HG02798 (cell line): ENCODE results near the gene TUBA4A.
A peak's percentile ranks its signal among the peaks of the same experiment; 100 is the strongest.
"Not testable (repeated sequence)": the region's sequence is repeated elsewhere in the genome, so short reads cannot be mapped to it uniquely, and the experiment has no call there.

ENCODE experiments used
- ATAC-seq: cut with Tn5 transposase; IDR thresholded peaks from one replicate; pipeline ENCODE4 v1.9.1; 2021; ENCODE audit warnings: mild to moderate bottlenecking; ENCODE audit not compliant: unreplicated experiment, poor library complexity

Gene TUBA4A

DNA sequence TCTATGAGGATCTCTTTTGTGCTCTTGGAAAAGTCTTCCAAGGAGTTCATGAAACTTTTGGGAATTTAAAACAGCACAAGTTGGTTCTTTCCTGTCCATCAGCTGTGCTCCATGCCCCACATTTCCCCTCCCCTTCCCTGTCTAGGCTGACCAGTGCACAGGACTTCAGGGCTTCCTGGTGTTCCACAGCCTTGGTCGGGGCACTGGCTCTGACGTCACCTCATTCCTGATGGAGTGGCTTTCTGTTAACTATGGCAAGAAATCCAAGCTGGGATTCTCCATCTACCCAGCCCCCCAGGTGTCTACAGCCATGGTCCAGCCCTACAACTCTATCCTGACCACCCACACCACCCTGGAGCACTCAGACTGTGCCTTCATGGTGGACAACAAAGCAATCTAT is 17.3 kb upstream of the TUBA4A start:
- ATAC-seq, result no peak

DNA sequence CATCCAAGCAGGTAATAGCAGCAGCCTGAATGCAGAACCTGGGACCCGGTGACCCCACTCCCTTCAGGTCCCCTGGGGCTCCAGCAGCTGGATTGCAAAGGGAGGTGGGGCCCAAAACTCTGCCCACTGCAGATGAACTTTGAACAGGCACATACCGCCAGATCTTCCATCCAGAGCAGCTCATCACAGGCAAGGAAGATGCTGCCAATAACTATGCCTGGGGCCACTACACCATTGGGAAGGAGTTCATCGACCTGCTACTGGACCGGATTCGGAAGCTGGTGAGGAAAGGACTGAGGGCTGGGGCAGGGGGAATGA is 16.3 kb upstream of the TUBA4A start:
- no peak for ATAC-seq

DNA sequence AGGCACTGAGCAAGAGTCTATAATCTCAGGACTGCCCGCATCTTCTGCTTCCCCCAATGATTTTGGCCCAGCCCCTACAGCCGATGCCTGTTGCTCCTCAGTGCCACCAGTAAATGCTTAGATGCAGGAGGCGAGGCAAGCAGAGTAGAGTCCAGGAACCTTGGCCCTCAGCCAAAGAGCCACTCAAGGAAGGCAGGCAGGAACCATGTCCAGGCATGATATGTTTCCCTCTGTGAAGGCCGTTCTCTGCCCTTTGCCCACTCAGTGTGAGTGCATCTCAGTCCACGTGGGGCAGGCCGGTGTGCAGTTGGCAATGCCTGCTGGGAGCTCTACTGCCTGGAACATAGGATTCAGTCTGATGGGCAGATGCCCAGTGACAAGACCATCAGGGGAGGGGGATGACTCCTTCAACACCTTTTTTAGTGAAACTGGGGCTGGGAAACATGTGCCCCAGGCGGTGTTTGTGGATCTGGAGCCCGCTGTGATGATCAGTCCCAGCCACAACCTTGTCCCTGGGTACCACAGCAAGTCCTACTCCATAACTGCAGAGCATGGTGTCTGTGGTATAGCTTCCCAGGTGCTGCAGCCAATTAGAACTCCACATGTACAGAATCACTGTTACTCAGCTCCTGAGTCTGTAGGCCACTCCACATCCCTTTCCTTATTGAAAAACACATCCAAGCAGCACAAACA is 15.8 kb upstream of the TUBA4A start:
- ATAC-seq, result no peak

DNA sequence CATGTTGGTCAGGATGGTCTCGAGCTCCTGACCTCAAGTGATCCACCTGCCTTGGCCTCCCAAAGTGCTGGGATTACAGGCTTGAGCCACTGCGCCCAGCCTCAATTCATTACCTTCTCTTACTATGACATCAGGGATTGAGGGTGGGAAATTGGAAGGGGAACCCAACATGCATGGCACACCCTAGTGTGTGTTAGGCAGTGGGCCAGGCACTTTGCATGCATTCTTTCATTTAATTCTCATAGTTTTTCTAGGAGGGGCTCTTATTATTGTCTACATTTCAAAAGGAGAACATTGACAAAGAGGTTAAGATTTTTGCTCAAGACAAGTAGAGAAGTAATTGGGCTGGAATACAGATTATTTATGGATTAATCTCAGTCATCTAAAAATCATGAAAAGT is 14.6 kb upstream of the TUBA4A start:
- ATAC-seq, result no peak

DNA sequence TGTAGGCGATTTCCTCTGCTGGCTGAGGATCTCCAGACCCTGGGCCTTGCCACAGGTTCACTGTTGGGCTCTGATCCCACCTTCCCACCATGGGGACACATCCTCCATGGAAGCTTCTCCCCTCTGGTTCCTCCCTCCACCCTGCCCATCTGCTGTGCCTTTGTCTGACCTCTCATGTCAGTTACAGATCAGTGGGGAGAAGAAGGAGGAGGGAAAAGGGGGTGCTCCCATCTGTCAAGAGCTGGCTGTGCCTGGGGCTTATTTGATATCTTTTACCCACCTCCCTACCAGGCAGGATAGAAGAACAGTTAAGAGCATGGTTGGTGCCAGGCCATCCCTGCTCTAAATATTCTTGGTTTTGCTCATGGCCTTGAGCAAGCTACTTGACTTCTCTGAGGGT is 13.2 kb upstream of the TUBA4A start:
- ATAC-seq, result no peak

DNA sequence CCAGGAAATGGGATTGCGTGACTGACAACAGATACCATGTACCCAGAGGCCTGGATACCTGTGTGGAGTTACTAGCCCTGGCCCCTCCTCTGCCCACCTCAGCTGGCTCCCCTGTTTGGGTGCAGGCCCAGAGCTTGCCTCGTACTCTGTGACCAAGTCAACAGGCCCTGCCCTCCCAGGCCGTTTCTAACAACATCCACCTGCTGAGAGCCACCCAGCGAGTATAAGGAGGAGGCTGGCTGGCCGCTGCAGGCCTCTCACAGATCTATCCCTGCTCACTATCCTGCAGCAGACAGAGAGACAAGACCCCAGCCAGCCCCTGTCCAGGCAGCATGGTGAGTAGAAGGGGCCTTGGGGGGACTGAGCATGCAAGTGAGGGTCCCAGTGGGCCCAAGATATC is 12.5 kb upstream of the TUBA4A start:
- ATAC-seq, result no peak

DNA sequence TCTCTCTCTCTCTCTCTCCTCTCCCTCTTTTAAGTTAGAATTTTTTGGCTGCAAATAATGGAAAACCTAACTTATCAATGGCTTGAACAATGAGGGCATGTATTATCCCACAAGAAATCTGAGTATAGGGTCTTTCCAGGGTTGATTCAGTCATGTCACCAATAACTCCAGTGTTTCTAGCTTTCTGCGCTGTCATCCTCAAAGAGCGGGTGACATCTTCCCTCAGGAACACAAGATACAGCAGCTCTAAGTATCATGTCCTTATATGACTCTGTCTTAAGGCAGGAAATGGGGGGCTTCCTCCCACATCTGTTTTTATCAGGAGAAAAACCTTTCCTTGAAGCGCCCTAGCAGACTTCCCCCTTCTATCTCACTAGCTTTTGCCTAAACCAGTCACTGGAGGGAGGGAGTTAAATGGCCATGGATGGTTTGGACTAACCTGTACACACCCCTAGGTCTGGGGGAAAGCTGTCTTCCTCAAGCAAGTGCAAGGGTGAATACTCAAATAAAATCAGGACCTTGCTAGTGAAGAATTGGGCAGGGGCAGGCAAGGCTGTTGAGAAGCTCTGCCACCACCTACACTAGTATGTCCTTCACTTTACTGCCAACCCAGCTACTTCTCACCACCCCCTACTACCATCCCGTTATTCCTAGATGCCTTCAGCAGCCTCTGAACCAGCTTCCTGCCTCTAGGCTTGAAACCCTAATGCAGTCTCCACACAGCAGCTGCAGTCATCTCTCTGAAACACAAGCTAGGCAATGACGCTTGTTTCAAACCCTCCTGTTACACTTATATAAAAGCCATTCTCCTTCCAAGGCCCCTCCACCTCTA is 7.5 kb upstream of the TUBA4A start:
- ATAC-seq, result no peak

DNA sequence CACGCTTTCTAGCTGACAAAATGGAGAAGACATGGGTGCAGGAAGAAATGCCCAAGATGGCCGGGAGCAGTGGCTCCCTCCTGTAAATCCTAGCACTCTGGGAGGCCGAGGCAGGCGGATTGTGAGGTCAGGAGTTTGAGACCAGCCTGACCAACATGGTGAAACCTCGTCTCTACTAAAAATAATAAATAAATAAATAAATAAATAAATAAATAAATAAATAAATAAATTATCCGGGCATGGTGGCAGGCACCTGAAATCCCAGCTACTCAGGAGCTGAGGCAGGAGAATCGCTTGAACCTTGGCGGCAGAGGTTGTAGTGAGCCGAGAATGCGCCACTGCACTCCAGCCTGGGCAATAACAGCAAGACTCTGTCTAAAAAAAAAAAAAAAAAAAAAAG is 5.2 kb upstream of the TUBA4A start:
- not testable (repeated sequence) for ATAC-seq

DNA sequence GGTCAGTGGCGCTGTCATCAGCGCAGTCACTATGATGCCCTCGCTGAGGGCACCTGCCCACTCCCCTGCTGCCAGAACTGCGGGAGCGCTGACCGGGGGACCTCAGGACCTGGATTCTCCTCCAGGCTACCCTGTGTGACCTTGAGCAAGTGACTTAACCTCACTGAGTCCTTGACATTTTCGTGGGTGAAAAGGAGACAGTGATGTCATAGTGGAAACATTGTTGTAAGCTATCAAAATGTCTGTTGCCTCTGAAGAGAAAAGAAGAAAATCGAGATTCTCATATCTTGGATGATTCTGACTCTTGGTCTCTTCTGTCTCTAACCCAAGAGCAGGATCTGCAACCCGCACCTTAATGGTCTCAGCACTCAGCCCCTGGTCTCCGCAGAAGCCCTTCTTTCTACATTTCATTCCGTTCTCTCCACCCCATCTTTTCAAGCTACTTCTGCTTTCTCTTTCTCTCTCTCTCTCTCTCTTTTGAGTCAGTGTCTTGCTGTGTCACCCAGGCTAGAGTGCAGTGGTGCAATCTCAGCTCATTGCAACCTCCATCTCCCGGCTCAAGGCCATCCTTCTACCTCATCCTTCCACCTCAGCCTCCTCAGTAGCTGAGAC is 978 bp upstream of the TUBA4A start:
- ATAC-seq, result peak; percentile 19

DNA sequence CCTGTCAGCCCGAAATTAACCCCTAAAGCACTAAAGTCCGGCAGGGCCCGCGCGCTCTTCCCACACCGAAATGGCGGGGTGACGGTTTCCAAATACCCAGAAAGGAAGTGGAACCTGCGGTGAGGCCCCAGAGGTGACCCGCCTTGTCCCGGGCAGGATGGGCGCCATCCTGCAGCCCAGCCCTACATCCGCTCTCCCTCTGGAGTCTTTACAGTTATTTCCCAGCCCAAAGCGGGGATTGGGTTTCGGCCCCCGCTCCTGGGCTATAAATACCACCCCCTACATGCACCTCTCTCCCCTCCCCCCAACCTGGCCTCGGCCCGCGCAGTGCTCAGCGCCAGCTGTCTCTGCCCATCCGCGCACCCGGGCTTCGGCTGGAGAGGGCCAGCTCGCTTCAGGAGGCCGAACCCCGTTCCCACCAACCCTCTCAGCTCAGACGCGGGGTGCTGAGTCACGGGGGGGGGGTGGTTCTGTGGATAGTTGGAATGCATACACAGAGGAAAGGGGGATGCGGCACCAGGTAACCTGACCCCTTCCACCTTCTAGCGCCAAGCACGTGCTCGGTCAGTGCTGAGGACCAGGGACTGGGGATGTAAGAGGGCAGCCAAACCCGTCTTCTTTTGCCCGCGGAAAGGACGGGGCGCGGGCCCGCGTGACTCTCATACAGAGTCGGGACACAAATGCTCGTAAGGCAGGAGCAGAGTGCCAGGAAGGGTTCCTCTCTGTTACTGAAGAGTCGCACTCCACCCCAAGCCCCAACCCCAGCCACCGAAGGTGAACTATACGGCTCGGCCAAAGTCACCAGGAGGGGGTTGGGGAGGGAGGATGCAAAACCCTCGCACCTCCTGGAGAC is 592 bp downstream of the TUBA4A start, which contains the start of gene TUBA4B:
Gene TUBA4B, plus strand, starts transcription at position 344 of the 853 bp plus-strand sequence. Its CDS starts 165 bp downstream, at position 509.
- peak; percentile 0 for ATAC-seq

DNA sequence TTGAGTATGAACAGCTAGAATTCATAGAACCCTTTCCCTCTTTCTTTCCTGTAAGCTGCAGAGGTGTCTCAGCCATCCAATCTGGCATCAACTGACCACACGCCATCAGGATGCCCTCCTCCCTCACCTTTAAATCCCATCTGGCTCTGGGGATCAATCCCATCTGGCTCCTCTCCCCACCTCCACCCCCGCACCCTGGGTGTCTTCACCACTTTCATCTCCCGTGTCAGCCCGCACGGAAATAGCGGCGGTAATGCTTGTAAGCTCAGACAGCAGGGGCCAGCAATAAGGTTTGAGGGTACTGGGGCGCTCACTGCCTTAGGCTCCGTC is 1.2 kb downstream of the TUBA4A start:
- no peak for ATAC-seq

DNA sequence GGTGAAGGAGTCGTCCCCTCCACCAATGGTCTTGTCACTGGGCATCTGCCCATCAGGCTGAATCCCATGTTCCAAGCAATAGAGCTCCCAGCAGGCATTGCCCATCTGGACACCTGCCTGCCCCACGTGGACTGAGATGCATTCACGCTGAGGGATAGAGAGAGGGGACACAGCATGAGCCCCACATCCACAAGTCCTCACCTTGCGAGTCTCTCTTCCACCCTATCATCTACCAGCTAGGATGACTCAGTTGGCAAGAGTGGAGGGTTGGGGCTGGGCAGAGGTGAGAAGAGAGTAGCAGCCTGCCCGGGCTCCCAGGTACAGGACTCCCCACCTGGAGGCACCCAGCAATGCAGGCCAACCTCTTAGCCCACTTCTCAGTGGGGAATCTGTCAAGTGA is 1.6 kb downstream of the TUBA4A start:
- no peak for ATAC-seq

DNA sequence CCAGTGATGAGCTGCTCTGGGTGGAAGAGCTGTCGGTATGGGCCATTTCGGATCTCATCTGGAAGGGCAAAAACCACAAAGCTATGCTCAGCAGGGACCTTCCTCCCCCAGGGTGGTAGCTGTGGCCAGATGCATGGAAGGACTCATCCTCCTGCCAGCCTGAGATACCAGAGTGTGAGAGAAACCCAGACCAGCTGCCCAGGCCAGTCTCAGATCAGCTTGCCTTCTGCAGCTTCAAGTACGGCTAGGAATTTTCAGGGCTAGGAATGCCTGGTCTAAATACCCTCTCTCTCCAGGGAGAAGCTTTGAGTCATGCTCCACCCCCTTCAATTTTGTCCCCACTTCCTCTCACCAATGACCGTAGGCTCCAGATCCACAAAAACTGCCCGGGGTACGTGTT is 2.1 kb downstream of the TUBA4A start:
- ATAC-seq, result no peak

DNA sequence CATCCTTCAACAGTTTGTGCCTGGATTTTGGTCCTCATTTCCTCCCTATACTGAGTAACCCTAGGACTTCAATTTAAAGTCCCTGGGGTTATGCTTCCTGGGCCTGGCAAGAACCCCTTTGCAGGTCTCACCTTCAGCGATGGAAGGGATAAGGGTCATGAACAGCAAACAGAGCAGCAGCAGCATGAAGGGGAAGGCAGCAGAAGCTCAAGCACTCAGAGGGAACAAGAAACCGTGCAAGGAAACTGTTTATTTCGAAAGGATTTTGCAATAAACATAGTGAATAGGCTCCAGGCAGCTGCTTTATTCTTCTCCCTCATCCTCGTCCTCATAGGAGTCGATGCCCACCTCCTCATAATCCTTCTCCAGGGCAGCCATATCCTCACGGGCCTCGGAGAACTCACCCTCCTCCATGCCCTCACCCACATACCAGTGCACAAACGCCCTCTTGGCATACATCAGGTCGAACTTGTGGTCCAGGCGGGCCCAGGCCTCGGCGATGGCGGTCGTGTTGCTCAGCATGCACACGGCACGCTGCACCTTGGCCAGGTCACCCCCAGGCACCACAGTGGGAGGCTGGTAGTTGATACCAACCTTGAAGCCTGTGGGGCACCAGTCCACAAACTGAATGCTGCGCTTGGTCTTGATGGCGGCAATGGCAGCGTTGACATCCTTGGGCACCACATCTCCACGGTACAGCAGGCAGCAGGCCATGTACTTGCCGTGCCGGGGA is 3.5 kb downstream of the TUBA4A start:
- no peak for ATAC-seq

DNA sequence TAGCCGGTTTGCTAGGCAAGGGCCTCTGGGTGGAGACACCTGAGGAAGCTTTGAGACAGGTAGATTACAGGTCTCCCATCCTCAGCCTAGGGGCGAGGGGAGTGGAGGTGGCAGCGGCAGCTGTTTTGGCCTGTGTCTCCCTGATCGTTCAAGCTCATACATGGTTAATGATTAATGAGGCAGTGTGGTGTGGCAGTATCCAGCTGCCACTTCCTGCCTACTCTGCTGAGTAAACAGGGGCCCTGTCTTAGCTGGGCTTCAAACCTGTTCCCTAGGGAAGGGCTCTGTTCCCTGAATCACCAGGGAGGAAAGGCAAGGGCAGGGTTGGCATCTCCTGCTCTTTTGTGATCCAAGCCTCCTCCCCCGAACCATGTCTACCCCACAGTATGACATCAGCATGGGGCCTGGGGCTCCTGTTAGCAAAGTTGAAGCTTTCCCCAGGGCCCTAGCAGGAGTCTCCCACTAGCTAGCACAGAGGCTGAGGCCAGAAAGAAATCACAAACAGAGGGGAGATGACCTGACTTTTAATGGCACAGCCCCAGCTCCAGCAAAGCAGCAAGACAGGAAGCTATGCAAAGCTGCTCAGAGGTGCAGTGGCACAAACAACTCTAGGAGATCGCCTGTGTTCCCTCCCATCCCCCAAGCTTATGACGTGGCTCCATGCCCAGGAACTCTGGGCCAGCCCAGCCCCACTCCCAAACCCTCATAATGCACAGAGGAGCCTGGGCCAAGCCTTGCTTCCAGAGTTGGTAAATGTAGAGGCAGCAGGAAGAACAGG is 4.3 kb downstream of the TUBA4A start:
- ATAC-seq, result peak; percentile 36

DNA sequence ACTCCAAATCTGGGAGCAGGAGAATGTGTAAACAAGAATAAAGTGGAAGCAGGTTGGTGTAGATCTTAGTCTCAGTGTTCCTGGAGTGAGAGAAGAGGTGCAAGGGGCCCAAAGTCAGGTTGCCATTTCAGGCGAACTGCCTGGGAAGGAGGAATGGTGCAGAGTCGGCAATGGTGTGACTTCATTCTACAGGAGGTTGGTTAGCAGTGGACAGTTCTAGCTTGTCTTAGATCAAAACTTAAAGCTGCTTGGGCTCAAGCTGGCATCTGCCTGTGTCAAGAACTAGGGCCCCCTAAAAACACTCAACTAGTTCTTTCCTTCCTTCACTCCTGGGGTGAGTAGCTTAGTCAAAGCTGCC is 4.9 kb downstream of the TUBA4A start:
- ATAC-seq, result no peak

DNA sequence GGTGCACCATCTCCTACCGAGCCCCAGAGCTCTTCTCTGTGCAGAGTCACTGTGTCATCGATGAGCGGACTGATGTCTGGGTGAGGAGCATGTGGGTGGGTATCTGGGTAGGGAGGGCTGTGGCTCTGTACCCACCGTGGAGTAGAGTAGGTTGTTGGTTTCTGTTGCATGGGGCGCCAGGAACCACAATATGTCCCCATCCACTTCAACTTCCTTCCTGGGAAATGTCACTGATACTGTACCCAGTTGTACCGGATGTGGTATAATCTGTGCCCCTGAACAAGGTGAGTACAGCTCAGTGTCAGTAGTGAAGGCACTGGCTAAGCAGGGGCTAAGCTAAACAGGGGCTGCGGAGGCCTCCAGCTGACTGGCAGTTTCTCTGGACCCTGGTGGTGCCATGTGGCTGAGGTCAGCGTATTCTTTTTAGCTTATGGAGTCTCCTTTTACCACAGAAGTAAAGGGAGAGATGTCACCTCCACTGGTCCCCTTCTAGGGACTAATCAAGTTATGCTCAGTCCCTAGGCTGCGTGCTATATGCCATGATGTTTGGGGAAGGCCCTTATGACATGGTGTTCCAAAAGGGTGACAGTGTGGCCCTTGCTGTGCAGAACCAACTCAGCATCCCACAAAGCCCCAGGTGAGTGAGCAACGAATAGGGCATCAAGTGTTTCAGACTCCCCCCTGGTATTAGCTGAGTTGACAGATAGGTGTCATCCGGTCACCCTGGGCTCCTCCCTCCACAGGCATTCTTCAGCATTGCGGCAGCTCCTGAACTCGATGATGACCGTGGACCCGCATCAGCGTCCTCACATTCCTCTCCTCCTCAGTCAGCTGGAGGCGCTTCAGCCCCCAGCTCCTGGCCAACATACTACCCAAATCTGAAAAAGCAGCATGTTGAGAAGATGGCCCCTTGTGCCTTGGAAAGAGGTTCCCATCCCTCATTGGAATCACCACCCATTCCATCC is 5.8 kb downstream of the TUBA4A start:
- no peak for ATAC-seq

DNA sequence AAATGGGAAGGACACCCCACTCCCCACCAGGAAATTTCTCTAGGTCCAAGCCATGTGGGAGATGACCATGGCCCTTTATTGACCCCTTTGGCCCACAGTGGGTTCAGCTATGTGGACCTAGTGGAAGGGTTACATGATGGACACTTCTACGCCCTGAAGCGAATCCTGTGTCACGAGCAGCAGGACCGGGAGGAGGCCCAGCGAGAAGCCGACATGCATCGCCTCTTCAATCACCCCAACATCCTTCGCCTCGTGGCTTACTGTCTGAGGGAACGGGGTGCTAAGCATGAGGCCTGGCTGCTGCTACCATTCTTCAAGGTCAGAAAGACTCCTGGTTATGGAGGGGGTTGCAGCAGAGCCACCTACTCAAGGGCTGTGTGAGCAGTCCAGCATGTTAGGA is 7.2 kb downstream of the TUBA4A start:
- no peak for ATAC-seq
